Measurements from ENCODE around the gene DAND5. TPM values are rescaled to one million over a fixed set of nuclear protein-coding genes. Genes with fewer than 3 reads are reported as not detected.
A peak's percentile ranks its signal among the peaks of the same experiment; 100 is the strongest.
"Not testable (repeated sequence)": the region's sequence is repeated elsewhere in the genome, so short reads cannot be mapped to it uniquely, and the experiment has no call there.

DAND5 gene
- total RNA-seq, 5 donors from 2014 or later (not counting 1 experiment from before 2014, with no cell fraction given): not detected

DNA sequence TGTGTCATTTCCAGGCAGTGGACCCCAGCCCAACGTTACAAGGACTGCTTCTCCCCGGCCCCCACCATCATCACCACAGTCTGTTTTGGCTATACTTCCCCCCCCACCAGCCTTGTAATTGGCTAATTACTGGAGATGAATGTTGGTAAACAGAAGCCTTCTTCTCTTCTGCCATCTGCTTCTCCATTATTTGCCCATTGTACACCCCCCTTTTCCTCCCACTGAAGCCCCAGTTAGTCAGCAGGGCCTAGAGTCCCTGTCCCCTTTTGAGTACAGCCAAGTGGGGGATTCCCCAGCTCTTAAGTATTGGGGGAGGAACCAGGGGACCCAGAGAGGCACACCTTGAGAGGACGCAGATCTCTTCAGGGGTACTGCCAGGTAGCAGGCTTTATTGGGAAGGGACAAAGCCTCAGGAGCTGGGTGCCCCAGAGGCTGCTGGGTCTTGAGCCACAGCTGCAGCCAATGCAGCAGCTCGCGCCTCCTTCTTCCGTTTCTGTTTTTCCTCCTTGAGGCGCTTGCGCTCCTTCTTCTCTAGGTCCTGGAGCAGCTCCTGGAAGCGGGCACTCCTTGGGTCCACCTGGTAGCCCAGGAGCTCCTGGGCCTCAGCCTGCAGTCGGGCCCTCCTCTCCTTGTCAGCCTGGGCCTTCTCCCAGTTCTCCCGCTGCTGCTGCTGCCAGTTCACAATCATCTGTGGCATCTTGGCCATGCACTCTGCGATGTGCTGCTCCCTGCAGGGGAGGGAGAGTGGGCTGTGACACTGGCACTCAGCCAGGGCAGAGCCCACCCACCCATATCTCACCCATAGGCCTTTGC lies 15.4 kb upstream of the DAND5 start:
- ATAC-seq (replicated peaks in 1 of 4): no peak
- DNase-seq: no peak
- Histone ChIP-seq H3K36me3 (ENCODE audit: control insufficient read depth in 2 of 2, extremely low read depth in 1 of 2, insufficient read depth in 1 of 2, low read length in 1 of 2) (peaks cover 17 to 39% of the 10 kb centered on the region in 2 donors), H3K27ac (ENCODE audit: low read length) (no peak overlapping the region), H3K9me3 (no peaks in the 10 kb centered on the region), H3K4me1 (ENCODE audit: control insufficient read depth in 1 of 2, extremely low read depth in 1 of 2, insufficient read depth in 2 of 2, low read length in 2 of 2) (peaks cover 6 to 25% of the 10 kb centered on the region in 2 experiments), H3K4me3 (ENCODE audit: control insufficient read depth in 1 of 2, extremely low read depth in 1 of 2, low read length in 1 of 2) (no peak overlapping the region), H3K27me3 (replicated peaks in 1 of 2; ENCODE audit: control insufficient read depth in 2 of 2, extremely low read depth in 1 of 2, insufficient read depth in 2 of 2, low read length in 1 of 2) (no peaks in the 10 kb centered on the region)
- peak overlapping the region; percentile 30 to 57 for H3K27ac Mint-ChIP-seq
- peak overlapping the region in 1 of 3 donors; percentile 8 for H3K4me3 Mint-ChIP-seq
- peaks cover 21% of the 10 kb centered on the region for H3K36me3 Mint-ChIP-seq
- no peaks in the 10 kb centered on the region for H3K27me3 Mint-ChIP-seq
- 83% methylated on average over 7 of the region's 12 CpGs for WGBS (ENCODE audit: insufficient coverage)
- H3K4me1 Mint-ChIP-seq: peaks cover 18 to 32% (median 30%) of the 10 kb centered on the region in 3 donors
- CTCF ChIA-PET: no interaction called here
- H3K9me3 Mint-ChIP-seq: no peaks in the 10 kb centered on the region
- POLR2A ChIA-PET: no interaction called here

- DNase-seq (no peak), ATAC-seq (replicated peaks in 1 of 4) (no peak)
- Histone ChIP-seq H3K27ac (ENCODE audit: low read length) (no peak overlapping the region), H3K9me3 (no peaks in the 10 kb centered on the region), H3K36me3 (ENCODE audit: control insufficient read depth in 2 of 2, extremely low read depth in 1 of 2, insufficient read depth in 1 of 2, low read length in 1 of 2) (peaks cover 12 to 33% of the 10 kb centered on the region in 2 donors), H3K4me3 (ENCODE audit: control insufficient read depth in 1 of 2, extremely low read depth in 1 of 2, low read length in 1 of 2) (no peak overlapping the region), H3K4me1 (ENCODE audit: control insufficient read depth in 1 of 2, extremely low read depth in 1 of 2, insufficient read depth in 2 of 2, low read length in 2 of 2) (peaks cover 6 to 25% of the 10 kb centered on the region in 2 experiments), H3K27me3 (replicated peaks in 1 of 2; ENCODE audit: control insufficient read depth in 2 of 2, extremely low read depth in 1 of 2, insufficient read depth in 2 of 2, low read length in 1 of 2) (no peaks in the 10 kb centered on the region)
- H3K27ac Mint-ChIP-seq: peak overlapping the region; percentile 30 to 51
- H3K9me3 Mint-ChIP-seq: no peaks in the 10 kb centered on the region
- peaks cover 18 to 32% (median 30%) of the 10 kb centered on the region in 3 donors for H3K4me1 Mint-ChIP-seq
- peaks cover 21% of the 10 kb centered on the region for H3K36me3 Mint-ChIP-seq
- WGBS (ENCODE audit: insufficient coverage): no CpG with 5 or more reads among the region's 1 CpG
- POLR2A ChIA-PET: no interaction called here
- CTCF ChIA-PET: interaction anchor here in 1 of 2 donors (0.5 to 0.6 kb wide), 2 partner anchors 107 to 108 kb away, joined by 3 read pairs; no protein-coding TSS in a partner anchor
- H3K4me3 Mint-ChIP-seq: peak overlapping the region in 2 of 3 donors; percentile 1 to 8
- H3K27me3 Mint-ChIP-seq: no peaks in the 10 kb centered on the region
Measured at GRCh38 chr19:12954612-12954962, 14.8 kb upstream of the DAND5 start.

DNA sequence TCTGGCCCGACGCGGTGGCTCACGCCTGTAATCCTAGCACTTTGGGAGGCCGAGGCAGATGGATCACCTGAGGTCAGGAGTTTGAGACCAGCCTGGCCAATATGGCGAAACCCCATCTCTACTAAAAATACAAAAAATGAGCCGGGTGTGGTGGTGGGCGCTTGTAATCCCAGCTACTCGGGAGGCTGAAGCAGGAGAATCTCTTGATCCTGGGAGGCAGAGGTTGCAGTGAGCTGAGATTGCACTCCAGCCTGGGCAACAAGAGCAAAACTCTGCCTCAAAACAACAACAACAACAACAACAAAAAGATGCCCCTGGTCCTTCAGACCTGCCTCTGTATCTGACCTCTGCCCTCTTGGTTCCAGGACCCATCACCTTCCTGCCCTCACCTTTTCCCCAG lies 13.8 kb upstream of the DAND5 start:
- H3K27me3 Mint-ChIP-seq; H3K9me3 ChIP-seq; ATAC-seq (replicated peaks in 1 of 4); H3K27ac ChIP-seq (ENCODE audit: low read length); POLR2A ChIA-PET; H3K27me3 ChIP-seq (replicated peaks in 1 of 2; ENCODE audit: control insufficient read depth in 2 of 2, extremely low read depth in 1 of 2, insufficient read depth in 2 of 2, low read length in 1 of 2); H3K9me3 Mint-ChIP-seq; DNase-seq; H3K4me3 ChIP-seq (ENCODE audit: control insufficient read depth in 1 of 2, extremely low read depth in 1 of 2, low read length in 1 of 2): not testable (repeated sequence)
- WGBS (ENCODE audit: insufficient coverage): 88% methylated on average over 6 of the region's 9 CpGs
- H3K36me3 ChIP-seq (ENCODE audit: control insufficient read depth in 2 of 2, extremely low read depth in 1 of 2, insufficient read depth in 1 of 2, low read length in 1 of 2): peaks cover 10 to 27% of the 10 kb centered on the region in 2 donors
- peak overlapping the region; percentile 78 to 91 for H3K27ac Mint-ChIP-seq
- peak overlapping the region; percentile 82 to 85 (median 82) for H3K4me3 Mint-ChIP-seq
- CTCF ChIA-PET: interaction anchor here in 1 of 2 donors (1.3 kb wide), 1 partner anchor 10 kb away, joined by 3 read pairs; no protein-coding TSS in a partner anchor
- H3K36me3 Mint-ChIP-seq: peaks cover 11% of the 10 kb centered on the region
- peaks cover 18 to 30% (median 28%) of the 10 kb centered on the region in 3 donors for H3K4me1 Mint-ChIP-seq
- H3K4me1 ChIP-seq (ENCODE audit: control insufficient read depth in 1 of 2, extremely low read depth in 1 of 2, insufficient read depth in 2 of 2, low read length in 2 of 2): peaks cover 6 to 25% of the 10 kb centered on the region in 2 experiments

DNA sequence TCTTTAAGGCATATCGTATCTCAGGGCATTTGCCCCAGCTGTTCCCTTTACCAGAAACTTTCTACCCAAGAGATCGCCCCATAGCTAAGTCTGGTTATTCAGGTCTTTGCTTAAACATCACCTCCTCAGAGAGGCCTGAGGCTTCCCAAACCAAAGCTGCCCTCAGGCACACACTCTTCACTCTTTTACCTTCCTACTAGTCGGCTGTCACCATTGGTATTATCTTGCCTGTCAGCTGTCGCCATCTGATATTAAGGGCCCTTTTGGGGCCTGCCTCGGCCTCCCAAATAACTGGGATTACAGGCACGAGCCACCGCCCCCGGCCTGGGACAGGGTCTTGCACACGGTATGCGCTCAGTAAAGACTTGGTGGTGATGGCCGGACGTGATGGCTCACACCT lies 13.4 kb upstream of the DAND5 start:
- Mint-ChIP-seq H3K27me3 (no peaks in the 10 kb centered on the region), H3K4me1 (peaks cover 18 to 30% (median 28%) of the 10 kb centered on the region in 3 donors), H3K9me3 (no peaks in the 10 kb centered on the region), H3K36me3 (peaks cover 9% of the 10 kb centered on the region), H3K27ac (peak overlapping the region; percentile 65 to 91), H3K4me3 (peak overlapping the region; percentile 82 to 85 (median 82))
- ATAC-seq (replicated peaks in 1 of 4) (no peak), DNase-seq (no peak)
- H3K27me3 ChIP-seq (replicated peaks in 1 of 2; ENCODE audit: control insufficient read depth in 2 of 2, extremely low read depth in 1 of 2, insufficient read depth in 2 of 2, low read length in 1 of 2): no peaks in the 10 kb centered on the region
- H3K27ac ChIP-seq (ENCODE audit: low read length): peak overlapping the region; percentile 63
- H3K9me3 ChIP-seq: no peaks in the 10 kb centered on the region
- H3K36me3 ChIP-seq (ENCODE audit: control insufficient read depth in 2 of 2, extremely low read depth in 1 of 2, insufficient read depth in 1 of 2, low read length in 1 of 2): peaks cover 10 to 27% of the 10 kb centered on the region in 2 donors
- ChIA-PET CTCF (interaction anchor here in 1 of 2 donors (0.7 to 1.3 kb wide), 2 partner anchors 10 to 58 kb away, joined by 3 read pairs; no protein-coding TSS in a partner anchor), POLR2A (no interaction called here)
- WGBS (ENCODE audit: insufficient coverage): 60% methylated on average over 9 of the region's 12 CpGs
- H3K4me1 ChIP-seq (ENCODE audit: control insufficient read depth in 1 of 2, extremely low read depth in 1 of 2, insufficient read depth in 2 of 2, low read length in 2 of 2): peaks cover 6 to 25% of the 10 kb centered on the region in 2 experiments
- H3K4me3 ChIP-seq (ENCODE audit: control insufficient read depth in 1 of 2, extremely low read depth in 1 of 2, low read length in 1 of 2): peak overlapping the region in 1 of 2 donors; percentile 67

DNA sequence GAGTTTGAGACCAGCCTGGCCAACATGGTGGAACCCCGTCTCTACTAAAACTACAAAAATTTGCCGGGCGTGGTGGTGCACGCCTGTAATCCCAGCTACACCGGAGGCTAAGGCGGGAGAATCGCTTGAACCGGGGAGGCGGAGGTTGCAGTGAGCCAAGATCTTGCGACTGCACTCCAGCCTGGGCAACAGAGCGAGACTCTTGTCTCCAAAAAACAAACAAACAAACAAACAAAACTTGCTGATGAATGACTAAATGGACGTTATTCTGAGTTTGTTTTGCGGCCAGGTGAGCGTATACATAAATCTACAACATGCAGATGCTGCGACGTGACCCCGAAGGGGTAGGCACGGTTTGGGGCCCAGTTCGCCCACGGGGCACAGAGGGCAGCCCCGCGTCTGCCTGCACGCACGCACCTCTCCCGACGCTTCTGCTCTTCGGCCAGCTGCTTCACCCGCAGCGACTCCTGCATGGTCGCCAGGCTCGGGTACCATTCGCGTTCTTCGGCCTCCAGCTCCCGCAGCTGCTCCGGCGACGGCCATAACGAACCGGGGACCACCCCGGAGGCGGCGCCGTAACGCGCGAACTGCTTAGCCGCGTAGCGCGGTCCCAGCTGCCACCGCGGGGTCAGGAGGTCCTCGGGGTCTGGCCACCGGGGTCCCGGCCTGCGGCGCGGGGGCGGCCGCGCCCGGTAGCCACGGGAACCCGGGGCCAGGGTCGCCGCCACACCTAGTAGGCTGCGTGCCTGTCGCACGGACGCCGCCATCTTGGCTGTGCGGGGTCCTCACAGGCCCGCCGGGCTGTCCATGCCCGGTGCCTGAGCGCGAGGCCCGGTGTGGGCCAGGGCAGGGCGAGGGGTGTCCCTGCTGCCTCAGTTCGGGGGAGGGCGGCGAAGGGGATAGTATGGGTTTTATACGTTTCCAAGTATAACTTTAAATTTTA lies 12.7 kb upstream of the DAND5 start, which contains the start of gene GADD45GIP1:
Gene GADD45GIP1 (minus strand): TSS at position 778 of the 943 bp plus-strand sequence. CDS start 11 bp downstream, at position 767.
- Mint-ChIP-seq H3K4me1 (peaks cover 18 to 30% (median 27%) of the 10 kb centered on the region in 3 donors), H3K9me3 (no peaks in the 10 kb centered on the region), H3K27me3 (no peaks in the 10 kb centered on the region), H3K4me3 (peak within 1 kb of the TSS; percentile 82 to 90 (median 86)), H3K36me3 (peaks cover 7% of the 10 kb centered on the region), H3K27ac (peak within 1 kb of the TSS; percentile 93 to 96)
- H3K4me1 ChIP-seq (ENCODE audit: control insufficient read depth in 1 of 2, extremely low read depth in 1 of 2, insufficient read depth in 2 of 2, low read length in 2 of 2): peaks cover 6 to 25% of the 10 kb centered on the region in 2 experiments
- POLR2A ChIA-PET: interaction anchor here in 1 of 2 donors (0.6 kb wide), 1 partner anchor 43 kb away, joined by 4 read pairs; no protein-coding TSS in a partner anchor
- H3K36me3 ChIP-seq (ENCODE audit: control insufficient read depth in 2 of 2, extremely low read depth in 1 of 2, insufficient read depth in 1 of 2, low read length in 1 of 2): peaks cover 10 to 25% of the 10 kb centered on the region in 2 donors
- CTCF ChIA-PET: interaction anchor here in 1 of 2 donors (0.7 to 1.3 kb wide), 2 partner anchors 9 to 57 kb away, joined by 3 read pairs; no protein-coding TSS in a partner anchor
- ATAC-seq (replicated peaks in 1 of 4) (peak; percentile 95 to 98 (median 98)), DNase-seq (peak; percentile 60 to 85 (median 74))
- H3K27ac ChIP-seq (ENCODE audit: low read length): peak within 1 kb of the TSS; percentile 75
- no peaks in the 10 kb centered on the region for H3K27me3 ChIP-seq (replicated peaks in 1 of 2; ENCODE audit: control insufficient read depth in 2 of 2, extremely low read depth in 1 of 2, insufficient read depth in 2 of 2, low read length in 1 of 2)
- under 1% methylated on average over 69 of the region's 84 CpGs for WGBS (ENCODE audit: insufficient coverage)
- H3K4me3 ChIP-seq (ENCODE audit: control insufficient read depth in 1 of 2, extremely low read depth in 1 of 2, low read length in 1 of 2): peak within 1 kb of the TSS; percentile 67 to 78
- H3K9me3 ChIP-seq: no peaks in the 10 kb centered on the region
